Activated naive CD4-positive, alpha-beta T cell (primary cell): Measurements from ENCODE around the gene REPS1.
"Not testable (repeated sequence)": the region's sequence is repeated elsewhere in the genome, so short reads cannot be mapped to it uniquely, and the experiment has no call there.

Source experiments
- DNase-seq, 4 experiments: peaks; one replicate each; lab custom pipeline; 2025; lab: John Stamatoyannopoulos, UW

REPS1 gene

GRCh38 chr6:139006477-139006876 lies 18.4 kb upstream of the REPS1 start:
- no peak for DNase-seq

- DNase-seq = no peak
Measured at GRCh38 chr6:139003751-139004150, 15.7 kb upstream of the REPS1 start.

GRCh38 chr6:138999949-139000725 lies 12.1 kb upstream of the REPS1 start:
- DNase-seq = no peak

GRCh38 chr6:138997136-138997535 lies 9.1 kb upstream of the REPS1 start:
- DNase-seq = no peak

GRCh38 chr6:138996524-138996923 lies 8.5 kb upstream of the REPS1 start:
- no peak for DNase-seq

- not testable (repeated sequence) for DNase-seq
Measured at GRCh38 chr6:138993410-138993809, 5.4 kb upstream of the REPS1 start.

- not testable (repeated sequence) for DNase-seq
Measured at GRCh38 chr6:138992965-138993364, 4.9 kb upstream of the REPS1 start.

- no peak for DNase-seq
Measured at GRCh38 chr6:138991206-138991605, 3.2 kb upstream of the REPS1 start.

- DNase-seq = no peak
Measured at GRCh38 chr6:138989098-138989983, 1.3 kb upstream of the REPS1 start.

- no peak for DNase-seq
Measured at GRCh38 chr6:138988469-138988834, 399 bp upstream of the REPS1 start.

GRCh38 chr6:138987080-138987642 lies 892 bp downstream of the REPS1 start:
- no peak for DNase-seq

- no peak for DNase-seq
Measured at GRCh38 chr6:138986578-138986977, 1.5 kb downstream of the REPS1 start.

GRCh38 chr6:138981416-138981815 lies 6.6 kb downstream of the REPS1 start:
- no peak for DNase-seq

GRCh38 chr6:138979813-138980668 lies 8.0 kb downstream of the REPS1 start:
- DNase-seq = no peak

- no peak for DNase-seq
Measured at GRCh38 chr6:138979365-138979764, 8.7 kb downstream of the REPS1 start.

GRCh38 chr6:138978229-138978628 lies 9.8 kb downstream of the REPS1 start:
- no peak for DNase-seq

GRCh38 chr6:138977646-138978167 lies 10.3 kb downstream of the REPS1 start:
- DNase-seq = no peak

- DNase-seq = no peak
Measured at GRCh38 chr6:138977242-138977641, 10.8 kb downstream of the REPS1 start.

- no peak for DNase-seq
Measured at GRCh38 chr6:138975815-138976214, 12.2 kb downstream of the REPS1 start.

- DNase-seq = no peak
Measured at GRCh38 chr6:138973466-138974153, 14.4 kb downstream of the REPS1 start.

GRCh38 chr6:138972226-138972665 lies 15.8 kb downstream of the REPS1 start:
- DNase-seq = no peak
